OCI-LY3 (cell line): Measurements from ENCODE around the gene LCOR.

Experiments used
- H2AFZ ChIP-seq: fragments of 200-600, 300-600 bp; shearing (Covaris generic); 2 replicates; pipeline ENCODE4 v1.6.0; 2014; ENCODE audit warnings: antibody characterized with exemption, low read depth, low read length
- H3K27ac ChIP-seq: fragments of 200-600, 300-600 bp; sonication (generic); 2 replicates; pipeline ENCODE4 v1.5.1; 2014; ENCODE audit warnings: mild to moderate bottlenecking, low read length, moderate library complexity, mixed read lengths
- H3K27me3 ChIP-seq: fragments of 200-600, 300-600 bp; sonication (generic); 2 replicates; pipeline ENCODE4 v1.6.1; 2014; ENCODE audit warnings: low read depth, low read length, mixed read lengths
- H3K36me3 ChIP-seq: fragments of 200-600, 300-600 bp; sonication (generic); replicated peaks from 2 replicates; pipeline ENCODE3; 2014; ENCODE audit warnings: low read depth, low read length, mixed read lengths
- H3K4me1 ChIP-seq: fragments of 300-600, 200-600 bp; sonication (generic); 2 replicates; pipeline ENCODE4 v1.6.1; 2014; ENCODE audit warnings: low read length, mixed read lengths
- H3K4me2 ChIP-seq: fragments of 200-600, 300-600 bp; sonication (generic); 2 replicates; pipeline ENCODE4 v1.6.1; 2014; ENCODE audit warnings: low read length, mixed read lengths
- H3K4me3 ChIP-seq: fragments of 300-600, 200-600 bp; sonication (generic); 2 replicates; pipeline ENCODE4 v1.5.1; 2014; ENCODE audit warnings: antibody characterized with exemption, mild to moderate bottlenecking, low read length, moderate library complexity
- H3K79me2 ChIP-seq: fragments of 300-600, 200-600 bp; shearing (Covaris generic); 2 replicates; pipeline ENCODE4 v1.6.1; 2014; ENCODE audit warnings: mild to moderate bottlenecking, low read length, mixed read lengths
- H3K9ac ChIP-seq: fragments of 300-600, 200-600 bp; shearing (Covaris generic); 2 replicates; pipeline ENCODE4 v1.6.0; 2014; ENCODE audit warnings: mild to moderate bottlenecking, low read length, moderate library complexity
- H3K9me3 ChIP-seq: fragments of 200-600, 300-600 bp; shearing (Covaris generic); 2 replicates; pipeline ENCODE4 v1.6.1; 2014; ENCODE audit warnings: low read length, mixed read lengths; ENCODE audit not compliant: insufficient read depth
- H4K20me1 ChIP-seq: fragments of 200-600, 300-600 bp; sonication (generic); 2 replicates; pipeline ENCODE4 v1.6.1; 2016; ENCODE audit warnings: low read length, mixed read lengths; ENCODE audit not compliant: insufficient read depth
- CTCF ChIP-seq: fragments of 200-600, 300-600 bp; sonication (generic); IDR thresholded peaks from 2 replicates; pipeline ENCODE4 v1.5.1; 2014; ENCODE audit warnings: antibody characterized with exemption, low read length, low read depth
- EZH2phosphoT487 ChIP-seq: fragments of 200-600 bp; shearing (Covaris generic); IDR thresholded peaks from 2 replicates; pipeline ENCODE4 v1.6.1; 2018; ENCODE audit warnings: antibody characterized with exemption, mixed run types, low read depth

The LCOR gene

GRCh38 chr10:97004591-97004990, 172.5 kb downstream of the LCOR start:
- no peak overlapping the region for H3K27ac ChIP-seq
- H4K20me1 ChIP-seq, result no peaks in the 10 kb centered on the region
- no peak overlapping the region for H2AFZ ChIP-seq
- H3K4me3 ChIP-seq, result no peak overlapping the region
- H3K27me3 ChIP-seq, result no peaks in the 10 kb centered on the region
- TF ChIP-seq CTCF (no peak), EZH2phosphoT487 (no peak)
- 0 out of 2 replicates have a peak, but pooled peaks cover 6% of the 10 kb centered on the region for H3K9me3 ChIP-seq
- no peak overlapping the region for H3K9ac ChIP-seq
- no peak overlapping the region for H3K4me2 ChIP-seq
- no peaks in the 10 kb centered on the region for H3K79me2 ChIP-seq
- H3K36me3 ChIP-seq, result no peaks in the 10 kb centered on the region
- H3K4me1 ChIP-seq, result no peaks in the 10 kb centered on the region

GRCh38 chr10:97005349-97005748, 173.3 kb downstream of the LCOR start:
- Histone ChIP-seq H3K27ac (no peak overlapping the region), H4K20me1 (no peaks in the 10 kb centered on the region), H3K27me3 (no peaks in the 10 kb centered on the region), H3K4me3 (no peak overlapping the region), H2AFZ (no peak overlapping the region), H3K79me2 (no peaks in the 10 kb centered on the region), H3K4me2 (no peak overlapping the region), H3K9ac (no peak overlapping the region), H3K4me1 (no peaks in the 10 kb centered on the region), H3K36me3 (no peaks in the 10 kb centered on the region), H3K9me3 (0 out of 2 replicates have a peak, but pooled peaks cover 6% of the 10 kb centered on the region)
- TF ChIP-seq EZH2phosphoT487 (no peak), CTCF (no peak)

- no peaks in the 10 kb centered on the region for H3K36me3 ChIP-seq
Observed at GRCh38 chr10:97006364-97006763, 174.3 kb downstream of the LCOR start.

DNA sequence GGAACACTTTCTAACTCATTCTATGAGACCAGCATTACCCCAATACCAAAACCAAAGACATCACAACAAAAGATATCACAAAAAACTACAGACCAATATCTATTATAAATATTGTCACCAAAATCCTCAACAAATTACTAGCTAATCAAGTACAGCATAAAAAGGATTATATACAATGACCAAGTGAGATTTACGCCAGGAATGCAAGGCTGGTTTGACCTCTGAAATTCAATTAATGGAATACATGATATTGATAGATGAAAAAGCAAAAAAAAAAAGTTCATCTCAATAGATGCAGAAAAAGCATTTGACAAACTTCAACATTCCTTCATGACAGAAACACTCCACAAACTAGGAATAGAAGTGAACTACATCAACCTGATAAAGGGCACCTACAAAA, 175.3 kb downstream of the LCOR start:
- no peaks in the 10 kb centered on the region for H3K4me1 ChIP-seq
- no peak overlapping the region for H3K4me3 ChIP-seq
- no peaks in the 10 kb centered on the region for H4K20me1 ChIP-seq
- no peaks in the 10 kb centered on the region for H3K36me3 ChIP-seq
- no peak overlapping the region for H3K9ac ChIP-seq
- no peaks in the 10 kb centered on the region for H3K79me2 ChIP-seq
- H3K27ac ChIP-seq, result no peak overlapping the region
- no peak overlapping the region for H2AFZ ChIP-seq
- H3K9me3 ChIP-seq, result 0 out of 2 replicates have a peak, but pooled peaks cover 6% of the 10 kb centered on the region
- TF ChIP-seq CTCF, result no peak
- no peak for TF ChIP-seq EZH2phosphoT487
- H3K4me2 ChIP-seq, result no peak overlapping the region
- no peaks in the 10 kb centered on the region for H3K27me3 ChIP-seq

More at GRCh38 chr10:97006364-97006763, 174.3 kb downstream of the LCOR start:
- H3K27ac ChIP-seq, result no peak overlapping the region
- no peak overlapping the region for H2AFZ ChIP-seq
- H3K4me3 ChIP-seq, result no peak overlapping the region
- no peaks in the 10 kb centered on the region for H3K79me2 ChIP-seq
- H3K27me3 ChIP-seq, result no peaks in the 10 kb centered on the region
- TF ChIP-seq EZH2phosphoT487, result no peak
- no peak overlapping the region for H3K9ac ChIP-seq
- no peak overlapping the region for H3K4me2 ChIP-seq
- no peaks in the 10 kb centered on the region for H3K4me1 ChIP-seq
- no peaks in the 10 kb centered on the region for H4K20me1 ChIP-seq
- H3K9me3 ChIP-seq, result 0 out of 2 replicates have a peak, but pooled peaks cover 6% of the 10 kb centered on the region
